Uterus (tissue), 2 donors: ENCODE measurements around the gene HEATR5B.

Experiments
- CTCF ChIP-seq, 4 experiments: fragments of 200-600 bp in 2 of 4; fragments of 450-650 bp in 2 of 4; sonication (generic) in 2 of 4; IDR thresholded peaks; one replicate each; pipeline ENCODE4 v1.5.1; 2016 to 2019; ENCODE audit warnings: antibody characterized with exemption in 4 of 4, mild to moderate bottlenecking in 2 of 4, moderate library complexity in 1 of 4
- POLR2A ChIP-seq, 2 donors: fragments of 450-650 bp; IDR thresholded peaks; one replicate each; pipeline ENCODE4 v1.6.1; 2016; ENCODE audit warnings: antibody characterized with exemption in 2 of 2, mild to moderate bottlenecking in 1 of 2, moderate library complexity in 1 of 2

GRCh38 chr2:37026050-37026449, 58.1 kb downstream of the HEATR5B start:
- TF ChIP-seq CTCF (IDR thresholded peaks at IDR 0.05) = no peak
- no peak for TF ChIP-seq POLR2A (IDR thresholded peaks at IDR 0.05)
